ENCODE results near the gene BTBD2. TPM values are rescaled to one million over a fixed set of nuclear protein-coding genes. Genes with fewer than 3 reads are reported as not detected.
A peak's percentile ranks its signal among the peaks of the same experiment; 100 is the strongest.

BTBD2 gene
- total and polyA plus RNA-seq, 7 donors, result 31.9 to 82.8 (median 46.2) TPM

GRCh38 chr19:2043961-2044708 is 28.6 kb upstream of the BTBD2 start:
- TF ChIP-seq CTCF (IDR thresholded peaks at IDR 0.05) (no peak), POLR2A (IDR thresholded peaks at IDR 0.05) (no peak), EP300 (IDR thresholded peaks at IDR 0.05) (no peak), POLR2AphosphoS5 (IDR thresholded peaks at IDR 0.05) (no peak)
- peaks cover 2 to 91% (median 88%) of the 10 kb centered on the region in 4 donors for H3K4me1 ChIP-seq

GRCh38 chr19:2043251-2043641 is 27.7 kb upstream of the BTBD2 start:
- DNase-seq, result peak; percentile 77

More at GRCh38 chr19:2043961-2044708, 28.6 kb upstream of the BTBD2 start:
- H3K36me3 ChIP-seq, result peaks cover 47 to 60% (median 52%) of the 10 kb centered on the region in 4 donors
- H3K27me3 ChIP-seq, result no peaks in the 10 kb centered on the region
- 82 to 87% methylated on average over 11 of the region's 11 CpGs for WGBS, 2 donors
- no peaks in the 10 kb centered on the region for H3K9me3 ChIP-seq
- H3K4me3 ChIP-seq, result no peak overlapping the region
- H3K27ac ChIP-seq, result peak overlapping the region; percentile 91 to 99 (median 96)
- intact Hi-C loops (cut with DNase I), result no loop called here
- DNase-seq, result peak; percentile 77

GRCh38 chr19:2042485-2043250 is 27.2 kb upstream of the BTBD2 start:
- TF ChIP-seq POLR2A (IDR thresholded peaks at IDR 0.05), result no peak
- no peak for TF ChIP-seq EP300 (IDR thresholded peaks at IDR 0.05)
- TF ChIP-seq POLR2AphosphoS5 (IDR thresholded peaks at IDR 0.05), result peak in 1 of 4 donors; percentile 9
- TF ChIP-seq CTCF (IDR thresholded peaks at IDR 0.05), result no peak
- WGBS, 2 donors, result 18 to 29% methylated on average over 29 of the region's 29 CpGs
- peaks cover 2 to 87% (median 75%) of the 10 kb centered on the region in 4 donors for H3K4me1 ChIP-seq
- no peaks in the 10 kb centered on the region for H3K27me3 ChIP-seq
- H3K36me3 ChIP-seq, result peaks cover 50 to 68% (median 61%) of the 10 kb centered on the region in 4 donors
- H3K4me3 ChIP-seq, result peak overlapping the region; percentile 8 to 37 (median 28)
- no peaks in the 10 kb centered on the region for H3K9me3 ChIP-seq
- peak; percentile 81 for DNase-seq
- peak overlapping the region; percentile 91 to 99 (median 96) for H3K27ac ChIP-seq
- intact Hi-C loops (cut with DNase I), result no loop called here

More at GRCh38 chr19:2043251-2043641, 27.7 kb upstream of the BTBD2 start:
- Histone ChIP-seq H3K36me3 (peaks cover 50 to 66% (median 58%) of the 10 kb centered on the region in 4 donors), H3K27me3 (no peaks in the 10 kb centered on the region), H3K4me3 (no peak overlapping the region), H3K4me1 (peaks cover 2 to 87% (median 79%) of the 10 kb centered on the region in 4 donors), H3K27ac (peak overlapping the region; percentile 91 to 99 (median 96)), H3K9me3 (no peaks in the 10 kb centered on the region)
- TF ChIP-seq CTCF (IDR thresholded peaks at IDR 0.05) (no peak), POLR2AphosphoS5 (IDR thresholded peaks at IDR 0.05) (no peak), POLR2A (IDR thresholded peaks at IDR 0.05) (no peak), EP300 (IDR thresholded peaks at IDR 0.05) (no peak)
- WGBS, 2 donors, result 77 to 80% methylated on average over 9 of the region's 9 CpGs
- intact Hi-C loops (cut with DNase I), result no loop called here

- 4 to 6% methylated on average over 77 of the region's 77 CpGs for WGBS, 2 donors
- H3K27ac ChIP-seq, result peak overlapping the region; percentile 91 to 99 (median 96)
- TF ChIP-seq CTCF (IDR thresholded peaks at IDR 0.05) (no peak), POLR2AphosphoS5 (IDR thresholded peaks at IDR 0.05) (peak; percentile 74 to 87 (median 80)), EP300 (IDR thresholded peaks at IDR 0.05) (peak in 1 of 4 donors; percentile 64)
- H3K4me1 ChIP-seq, result peaks cover 2 to 85% (median 69%) of the 10 kb centered on the region in 4 donors
- H3K27me3 ChIP-seq, result no peaks in the 10 kb centered on the region
- peaks cover 49 to 68% (median 60%) of the 10 kb centered on the region in 4 donors for H3K36me3 ChIP-seq
- DNase-seq, result peak; percentile 99
- peak overlapping the region; percentile 23 to 48 (median 40) for H3K4me3 ChIP-seq
- no peaks in the 10 kb centered on the region for H3K9me3 ChIP-seq
- intact Hi-C loops (cut with DNase I), result no loop called here
Observed at GRCh38 chr19:2041683-2042484, 26.4 kb upstream of the BTBD2 start.

All from sigmoid colon (tissue), 7 donors.